SU-DHL-6 (cell line): Measurements from ENCODE around the gene NOS3.

Source experiments
- EZH2phosphoT487 ChIP-seq: fragments of 200-600 bp; sonication (generic), shearing (Covaris generic); conservative IDR thresholded peaks from 2 replicates; pipeline ENCODE4 v1.6.1; 2018; ENCODE audit warnings: mild to moderate bottlenecking, antibody characterized with exemption, low read length, moderate library complexity, mixed read lengths
- TF ChIP-seq, protein P1 (sequence below): fragments of 200-600 bp; sonication (generic); IDR thresholded peaks from one replicate; pipeline ENCODE4 v1.5.1; 2017; ENCODE audit warnings: antibody characterized with exemption, mild to moderate bottlenecking, low read length, moderate library complexity; ENCODE audit not compliant: insufficient read depth, poor library complexity, severe bottlenecking

DNA sequence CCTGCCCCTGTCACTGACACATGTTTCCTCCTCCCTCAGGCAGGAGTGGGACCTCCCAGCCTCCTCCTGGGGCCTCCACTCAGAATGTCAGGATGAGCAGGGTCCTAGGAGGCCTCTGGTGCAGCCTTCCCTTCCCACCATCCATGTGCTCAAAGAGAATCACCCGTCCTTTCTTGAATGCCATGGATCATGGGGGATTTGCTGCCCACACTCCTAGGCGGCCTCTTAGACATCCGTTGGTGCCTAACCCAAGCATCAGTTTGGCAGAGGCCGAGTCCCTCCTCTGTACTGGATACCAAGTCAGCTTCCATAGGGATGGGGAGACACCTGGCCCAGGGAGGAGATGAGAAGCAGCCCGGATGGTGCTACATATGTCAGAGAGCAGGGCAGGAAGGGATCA, 7.0 kb downstream of the NOS3 start:
- TF ChIP-seq, protein P1, sequence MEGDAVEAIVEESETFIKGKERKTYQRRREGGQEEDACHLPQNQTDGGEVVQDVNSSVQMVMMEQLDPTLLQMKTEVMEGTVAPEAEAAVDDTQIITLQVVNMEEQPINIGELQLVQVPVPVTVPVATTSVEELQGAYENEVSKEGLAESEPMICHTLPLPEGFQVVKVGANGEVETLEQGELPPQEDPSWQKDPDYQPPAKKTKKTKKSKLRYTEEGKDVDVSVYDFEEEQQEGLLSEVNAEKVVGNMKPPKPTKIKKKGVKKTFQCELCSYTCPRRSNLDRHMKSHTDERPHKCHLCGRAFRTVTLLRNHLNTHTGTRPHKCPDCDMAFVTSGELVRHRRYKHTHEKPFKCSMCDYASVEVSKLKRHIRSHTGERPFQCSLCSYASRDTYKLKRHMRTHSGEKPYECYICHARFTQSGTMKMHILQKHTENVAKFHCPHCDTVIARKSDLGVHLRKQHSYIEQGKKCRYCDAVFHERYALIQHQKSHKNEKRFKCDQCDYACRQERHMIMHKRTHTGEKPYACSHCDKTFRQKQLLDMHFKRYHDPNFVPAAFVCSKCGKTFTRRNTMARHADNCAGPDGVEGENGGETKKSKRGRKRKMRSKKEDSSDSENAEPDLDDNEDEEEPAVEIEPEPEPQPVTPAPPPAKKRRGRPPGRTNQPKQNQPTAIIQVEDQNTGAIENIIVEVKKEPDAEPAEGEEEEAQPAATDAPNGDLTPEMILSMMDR, result no peak
- no peak for TF ChIP-seq EZH2phosphoT487
